SK-N-SH treated with all-trans-retinoic acid at 6 μM for 48 hours (cell line): ENCODE results near the gene ZNF490.
"Not testable (repeated sequence)": the region's sequence is repeated elsewhere in the genome, so short reads cannot be mapped to it uniquely, and the experiment has no call there.

Experiments used
- ATAC-seq: fragments of 200-7000 bp; cut with Tn5 transposase; 3 replicates; pipeline ENCODE4 v1.9.1; 2020; ENCODE audit warnings: mild to moderate bottlenecking, moderate library complexity
- ARNTL ChIP-seq: fragments of 450-650 bp; formaldehyde crosslinking; IDR thresholded peaks from 2 replicates; pipeline ENCODE4 v1.5.0; 2020; ENCODE audit warnings: low read depth, mild to moderate bottlenecking, moderate library complexity, borderline replicate concordance
- BACH2 ChIP-seq: fragments of 250-450 bp; sonication (Bioruptor Pico); IDR thresholded peaks from 2 replicates; pipeline ENCODE4 v1.9.0; 2021; ENCODE audit warnings: mild to moderate bottlenecking, borderline replicate concordance
- CREB5 ChIP-seq: fragments of 250-450 bp; sonication (Bioruptor Pico); IDR thresholded peaks from 2 replicates; pipeline ENCODE4 v1.5.1; 2020; ENCODE audit warnings: low read depth, mild to moderate bottlenecking, moderate library complexity
- CSDC2 ChIP-seq: fragments of 250-450 bp; sonication (Bioruptor Pico); IDR thresholded peaks from 2 replicates; pipeline ENCODE4 v1.5.0; 2020; ENCODE audit warnings: mild to moderate bottlenecking, moderate library complexity
- CSRNP3 ChIP-seq: fragments of 250-450 bp; sonication (Bioruptor Pico); IDR thresholded peaks from 2 replicates; pipeline ENCODE4 v1.5.1; 2021; ENCODE audit warnings: mild to moderate bottlenecking, moderate library complexity
- ESRRG ChIP-seq: fragments of 250-450 bp; sonication (Bioruptor Pico); IDR thresholded peaks from 2 replicates; pipeline ENCODE4 v1.6.1; 2021; ENCODE audit warnings: mild to moderate bottlenecking
- GLIS3 ChIP-seq: fragments of 250-450 bp; sonication (Bioruptor Pico); IDR thresholded peaks from 2 replicates; pipeline ENCODE4 v1.5.0; 2020; ENCODE audit warnings: mild to moderate bottlenecking, moderate library complexity
- OSR1 ChIP-seq: fragments of 250-450 bp; sonication (Bioruptor Pico); IDR thresholded peaks from 2 replicates; pipeline ENCODE4 v1.8.0; 2022; ENCODE audit warnings: moderate library complexity, mild to moderate bottlenecking, inconsistent platforms
- POU6F1 ChIP-seq: fragments of 250-450 bp; sonication (Bioruptor Pico); IDR thresholded peaks from 2 replicates; pipeline ENCODE4 v1.8.0; 2021; ENCODE audit warnings: low read depth, mild to moderate bottlenecking, moderate library complexity, borderline replicate concordance
- PPARA ChIP-seq: fragments of 250-450 bp; sonication (Bioruptor Pico); IDR thresholded peaks from 2 replicates; pipeline ENCODE4 v1.5.0; 2020; ENCODE audit warnings: mild to moderate bottlenecking, borderline replicate concordance
- RARB ChIP-seq: fragments of 250-450 bp; sonication (Bioruptor Pico); IDR thresholded peaks from 2 replicates; pipeline ENCODE4 v1.8.0; 2021; ENCODE audit warnings: mild to moderate bottlenecking, moderate library complexity
- SNAI2 ChIP-seq: fragments of 250-450 bp; sonication (Bioruptor Pico); IDR thresholded peaks from 2 replicates; pipeline ENCODE4 v1.5.0; 2020; ENCODE audit warnings: mild to moderate bottlenecking, moderate library complexity
- TCF4 ChIP-seq: fragments of 250-450 bp; sonication (Bioruptor Pico); IDR thresholded peaks from 2 replicates; pipeline ENCODE4 v1.8.0; 2021; ENCODE audit warnings: mild to moderate bottlenecking, moderate library complexity, borderline replicate concordance
- TOX ChIP-seq: fragments of 250-450 bp; sonication (Bioruptor Pico); IDR thresholded peaks from 2 replicates; pipeline ENCODE4 v1.8.0; 2021; ENCODE audit warnings: mild to moderate bottlenecking, moderate library complexity, borderline replicate concordance
- ZC3H10 ChIP-seq: fragments of 250-450 bp; sonication (Bioruptor Pico); IDR thresholded peaks from 2 replicates; pipeline ENCODE4 v1.5.1; 2021; ENCODE audit warnings: mild to moderate bottlenecking, moderate library complexity
- ZFP3 ChIP-seq: fragments of 250-450 bp; sonication (Bioruptor Pico); IDR thresholded peaks from 2 replicates; pipeline ENCODE4 v1.5.0; 2020; ENCODE audit warnings: mild to moderate bottlenecking, moderate library complexity
- ZFP30 ChIP-seq: fragments of 450-650 bp; formaldehyde crosslinking; IDR thresholded peaks from 2 replicates; pipeline ENCODE4 v1.5.0; 2022; ENCODE audit warnings: mild to moderate bottlenecking, moderate library complexity
- ZNF565 ChIP-seq: fragments of 450-650 bp; formaldehyde crosslinking; conservative IDR thresholded peaks from 2 replicates; pipeline ENCODE4 v1.5.0; 2020; ENCODE audit warnings: low read depth, mild to moderate bottlenecking, moderate library complexity
- ZNF70 ChIP-seq: fragments of 450-650 bp; formaldehyde crosslinking; IDR thresholded peaks from 2 replicates; pipeline ENCODE4 v1.5.0; 2020; ENCODE audit warnings: mild to moderate bottlenecking, moderate library complexity
- ZNF8 ChIP-seq: fragments of 450-650 bp; formaldehyde crosslinking; IDR thresholded peaks from 2 replicates; pipeline ENCODE4 v1.5.0; 2020; ENCODE audit warnings: mild to moderate bottlenecking, moderate library complexity

The ZNF490 gene

GRCh38 chr19:12646551-12646950 lies 35.9 kb upstream of the ZNF490 start:
- TF ChIP-seq ZC3H10, result no peak
- TF ChIP-seq POU6F1 (CRISPR knock-in tag), result no peak
- TF ChIP-seq GLIS3 (CRISPR knock-in tag), result no peak
- TF ChIP-seq RARB (CRISPR knock-in tag), result no peak
- TF ChIP-seq CSDC2 (CRISPR knock-in tag), result no peak
- ATAC-seq, result no peak

- ATAC-seq, result not testable (repeated sequence)
Observed at GRCh38 chr19:12643716-12644115, 33.1 kb upstream of the ZNF490 start.

GRCh38 chr19:12642506-12642905 lies 31.9 kb upstream of the ZNF490 start:
- no peak for TF ChIP-seq PPARA (CRISPR knock-in tag)
- TF ChIP-seq BACH2 (CRISPR knock-in tag), result no peak
- no peak for TF ChIP-seq ESRRG (CRISPR knock-in tag)
- no peak for TF ChIP-seq ARNTL (CRISPR knock-in tag)
- TF ChIP-seq CSRNP3 (CRISPR knock-in tag), result no peak
- TF ChIP-seq ZFP3 (CRISPR knock-in tag), result no peak
- no peak for ATAC-seq

- ATAC-seq, result no peak
- TF ChIP-seq PPARA (CRISPR knock-in tag) (no peak), GLIS3 (CRISPR knock-in tag) (no peak), SNAI2 (no peak), BACH2 (CRISPR knock-in tag) (no peak), TCF4 (CRISPR knock-in tag) (no peak), RARB (CRISPR knock-in tag) (no peak), CSRNP3 (CRISPR knock-in tag) (no peak), TOX (CRISPR knock-in tag) (no peak), CREB5 (no peak), ZNF70 (no peak), ZFP3 (CRISPR knock-in tag) (no peak), ZFP30 (no peak), POU6F1 (CRISPR knock-in tag) (no peak), ZNF8 (no peak), ESRRG (CRISPR knock-in tag) (no peak), OSR1 (CRISPR knock-in tag) (no peak), ZC3H10 (no peak), ZNF565 (CRISPR knock-in tag) (no peak)
Observed at GRCh38 chr19:12641456-12641855, 30.8 kb upstream of the ZNF490 start.
